ENCODE measurements around the gene CHMP5. TPM values are rescaled to one million over a fixed set of nuclear protein-coding genes. Genes with fewer than 3 reads are reported as not detected.

The CHMP5 gene
- total RNA-seq, 1 donor from 2014 or later: 97.4 TPM

GRCh38 chr9:33273266-33273971 lies 8.6 kb downstream of the CHMP5 start:
- DNase-seq (ENCODE audit: low read depth): peak; percentile 66

- no peak for DNase-seq (ENCODE audit: low read depth)
These were observed 9.1 kb downstream of the CHMP5 start for GRCh38 chr9:33273972-33274328.

DNA sequence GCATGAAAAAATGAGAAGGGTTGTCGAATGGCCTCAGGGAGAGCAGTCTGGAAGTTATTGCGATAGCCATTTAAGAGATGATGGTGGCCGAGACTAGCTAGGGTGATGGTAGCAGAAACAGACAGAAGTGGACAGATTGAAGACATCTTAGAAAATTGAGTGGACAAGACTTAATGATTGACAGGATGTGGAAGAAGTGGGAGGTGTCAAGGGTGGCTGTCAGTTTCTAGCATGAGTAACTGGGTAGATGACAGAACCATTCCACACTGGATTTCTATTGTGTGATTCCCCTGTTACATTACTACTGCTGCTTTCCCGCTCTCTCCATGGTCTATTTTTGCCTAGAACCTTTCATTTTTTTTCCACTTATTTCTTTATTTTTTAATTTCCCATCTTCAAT lies 12.6 kb downstream of the CHMP5 start:
- DNase-seq (ENCODE audit: low read depth): no peak

DNA sequence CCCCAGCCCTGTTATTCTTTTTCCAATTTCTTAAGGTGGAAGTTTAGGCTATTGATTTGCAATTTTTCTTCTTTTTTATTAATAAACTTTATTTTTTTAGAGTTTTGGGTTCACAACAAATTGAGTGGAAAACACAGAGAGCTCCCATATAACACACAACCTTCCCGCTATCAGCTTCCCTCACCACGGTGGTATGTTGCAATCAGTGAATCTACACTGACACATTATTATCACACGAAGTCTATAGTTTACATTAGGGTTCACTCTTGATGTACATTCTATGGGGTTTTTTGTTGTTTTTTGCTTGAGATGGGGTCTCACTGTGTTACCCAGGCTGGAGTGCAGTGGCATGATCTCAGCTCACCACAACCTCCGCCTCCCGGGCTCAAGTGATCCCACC lies 20.7 kb downstream of the CHMP5 start:
- no peak for DNase-seq (ENCODE audit: low read depth)

DNA sequence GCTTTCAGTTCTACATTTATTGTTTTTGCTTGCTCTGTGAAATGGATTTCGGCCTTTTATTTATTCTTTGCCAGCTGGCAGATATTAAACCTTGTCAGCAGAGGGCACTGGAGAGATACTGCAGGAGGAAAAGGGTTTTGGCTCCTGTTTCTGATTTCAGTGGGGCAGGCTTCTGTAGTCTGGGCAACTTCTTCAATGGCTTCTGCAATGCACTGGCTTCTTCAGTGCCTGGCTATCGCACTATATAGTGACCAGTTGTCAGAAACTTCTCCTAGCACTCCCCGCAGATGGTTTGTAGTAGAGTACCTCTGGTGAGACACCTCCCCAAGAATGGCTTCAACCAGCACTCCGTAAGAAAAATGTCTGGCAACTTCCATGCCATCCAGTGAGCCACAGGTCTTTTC lies 22.2 kb downstream of the CHMP5 start:
- DNase-seq (ENCODE audit: low read depth): peak; percentile 81

GRCh38 chr9:33288235-33288634 lies 23.4 kb downstream of the CHMP5 start:
- DNase-seq (ENCODE audit: low read depth): no peak

DNA sequence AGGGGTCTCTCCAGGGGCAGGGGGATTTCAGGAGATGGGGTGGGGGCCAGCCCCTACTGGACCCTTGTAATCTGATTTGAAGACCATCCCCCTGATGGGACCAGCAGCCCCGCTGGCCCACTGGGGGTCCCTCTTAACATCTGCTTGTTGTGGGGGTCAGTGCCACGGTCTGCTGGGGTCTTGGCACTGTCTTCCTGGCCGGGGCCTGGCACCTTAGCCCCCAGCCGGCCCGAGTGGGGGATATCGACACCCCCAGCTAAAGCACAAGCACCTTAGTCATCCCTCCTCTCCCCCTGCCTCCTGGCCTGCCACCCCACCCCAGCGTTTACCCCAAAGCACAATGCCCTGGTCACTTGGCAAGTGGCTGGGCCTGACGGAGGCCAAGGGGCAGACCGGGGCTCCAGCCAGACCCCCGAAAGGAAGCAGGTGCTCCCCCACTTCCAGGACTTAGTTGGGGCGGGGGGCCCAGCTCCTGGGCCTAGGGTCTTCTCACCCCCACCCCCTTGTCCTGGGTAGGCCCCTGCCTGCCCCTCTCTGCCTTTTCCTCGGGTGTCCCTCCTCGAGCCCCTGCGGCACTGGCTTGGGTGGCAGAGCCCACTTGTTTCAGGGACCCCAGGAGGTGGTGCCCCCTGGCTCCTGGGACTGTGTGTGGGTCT lies 24.1 kb downstream of the CHMP5 start:
- DNase-seq (ENCODE audit: low read depth): no peak

- peak; percentile 32 for DNase-seq (ENCODE audit: low read depth)
These were observed 24.6 kb downstream of the CHMP5 start for GRCh38 chr9:33289496-33289895.

DNA sequence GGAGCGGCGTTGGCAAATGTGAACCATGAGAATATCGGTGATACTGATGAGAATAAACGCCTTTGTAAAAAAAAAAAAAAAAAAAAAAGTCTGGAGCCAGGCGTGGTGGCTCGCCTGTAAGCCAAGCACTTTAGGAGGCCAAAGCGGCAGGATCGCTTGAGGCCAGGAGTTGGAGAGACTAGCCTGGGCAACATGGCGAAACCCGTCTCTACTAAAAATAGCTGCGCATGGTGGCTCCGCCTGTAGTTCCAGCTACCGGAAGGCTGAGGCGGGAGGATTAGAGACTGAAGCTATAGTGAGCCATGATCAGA lies 25.0 kb downstream of the CHMP5 start:
- no peak for DNase-seq (ENCODE audit: low read depth)

- DNase-seq (ENCODE audit: low read depth): peak; percentile 99
These were observed 25.6 kb downstream of the CHMP5 start, which contains the start of gene NFX1 for GRCh38 chr9:33290247-33291030. NFX1 (plus strand) TSS chr9:33290516; CDS start chr9:33290573, 57 bp downstream.

- no peak for DNase-seq (ENCODE audit: low read depth)
These were observed 26.2 kb downstream of the CHMP5 start for GRCh38 chr9:33291031-33291397.

DNA sequence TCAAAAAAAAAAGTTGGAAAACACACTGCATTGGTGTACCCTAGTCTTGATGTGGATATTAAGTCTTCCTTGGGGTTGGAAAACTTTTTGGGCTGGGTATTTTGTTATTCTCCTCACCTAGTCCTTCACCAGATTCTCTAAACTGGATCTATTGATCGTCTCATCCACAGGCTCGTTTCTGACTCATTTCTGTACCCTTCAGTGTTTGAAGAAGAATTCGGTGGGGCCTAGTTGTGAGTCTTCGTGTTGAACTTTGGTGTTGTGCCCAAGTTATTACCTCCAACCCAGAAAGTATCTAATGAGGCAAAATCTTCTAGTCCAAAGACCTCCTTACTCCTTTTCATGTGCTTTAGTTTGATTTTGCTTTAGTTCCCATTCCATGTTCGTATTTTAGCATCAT lies 27.1 kb downstream of the CHMP5 start:
- DNase-seq (ENCODE audit: low read depth): no peak

DNA sequence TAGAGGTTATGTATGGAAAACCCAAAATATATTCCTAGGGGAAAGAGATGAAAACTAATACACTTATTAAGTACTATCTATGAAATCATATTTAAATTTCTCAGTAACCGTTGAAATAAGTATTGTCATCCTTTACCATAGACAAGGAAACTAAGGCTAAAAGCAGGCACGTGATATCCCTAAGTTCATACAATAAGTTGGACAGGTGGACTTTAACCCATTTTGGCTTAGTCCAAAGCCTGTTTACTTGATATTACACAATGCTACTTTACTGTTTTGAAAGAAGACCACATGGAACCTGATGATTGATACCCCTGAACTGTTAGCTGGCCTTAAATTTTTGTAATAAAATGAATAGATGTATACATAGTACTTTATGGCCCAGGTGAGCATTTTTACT lies 28.9 kb downstream of the CHMP5 start:
- no peak for DNase-seq (ENCODE audit: low read depth)

GRCh38 chr9:33294670-33295432 lies 30.0 kb downstream of the CHMP5 start:
- no peak for DNase-seq (ENCODE audit: low read depth)

DNA sequence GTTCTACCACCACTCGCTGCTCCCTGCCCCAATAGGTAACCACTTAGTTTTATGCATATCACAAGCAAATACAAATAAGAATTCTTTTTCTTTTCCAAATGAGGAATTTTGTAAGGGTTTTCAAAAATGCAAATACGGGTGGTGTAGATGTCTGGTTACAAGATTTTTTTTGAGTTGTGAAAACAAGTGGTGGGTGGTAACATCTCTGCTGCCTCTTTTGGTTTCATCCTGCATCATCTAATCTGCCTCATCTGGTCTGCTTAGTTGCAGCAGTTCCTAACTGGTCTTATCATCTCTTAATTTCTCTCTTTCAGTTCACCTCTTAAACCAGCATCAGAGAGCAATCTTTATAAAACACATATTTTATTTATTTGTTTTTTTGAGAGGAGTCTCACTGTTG lies 30.7 kb downstream of the CHMP5 start:
- DNase-seq (ENCODE audit: low read depth): no peak

DNA sequence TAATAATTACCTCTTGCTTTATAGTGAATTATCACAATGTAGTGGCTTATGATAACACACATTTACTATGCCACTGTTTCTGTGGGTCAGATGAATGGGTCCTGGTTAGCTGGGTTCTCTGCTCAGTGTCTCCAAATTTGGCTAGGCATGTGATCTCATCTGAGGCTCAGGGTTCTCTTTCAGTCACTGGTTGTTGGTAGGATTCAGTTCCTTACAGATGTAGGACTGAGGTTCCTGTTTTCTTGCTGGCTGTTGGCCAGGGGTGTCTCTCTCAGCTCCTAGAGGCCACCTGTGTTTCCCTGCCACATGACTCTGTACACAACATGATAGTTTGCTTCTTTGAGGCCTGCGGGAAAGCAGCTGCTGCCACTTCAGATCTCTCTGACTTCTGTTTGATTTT lies 32.6 kb downstream of the CHMP5 start:
- peak; percentile 91 for DNase-seq (ENCODE audit: low read depth)

GRCh38 chr9:33300546-33300945 lies 35.7 kb downstream of the CHMP5 start:
- peak; percentile 41 for DNase-seq (ENCODE audit: low read depth)

DNA sequence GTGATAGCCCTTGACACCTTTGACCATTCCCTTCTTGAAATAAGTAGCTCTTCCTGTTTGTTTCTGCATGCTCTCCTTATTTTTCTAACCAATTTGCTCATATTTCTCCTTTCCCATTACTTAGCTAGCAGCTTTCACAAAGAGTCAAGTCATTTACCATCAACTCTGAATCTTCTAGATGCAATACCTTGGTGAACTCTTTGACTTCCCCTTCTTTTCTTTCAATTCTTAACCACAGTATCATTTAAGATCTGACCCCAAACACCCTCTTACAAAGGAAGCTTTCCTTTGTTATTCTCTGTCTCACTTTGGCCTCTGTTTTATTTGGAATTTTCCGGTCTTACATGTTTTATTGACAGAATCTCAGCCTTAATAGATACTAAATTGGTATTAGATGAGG lies 39.5 kb downstream of the CHMP5 start:
- DNase-seq (ENCODE audit: low read depth): no peak

GRCh38 chr9:33306037-33306436 lies 41.2 kb downstream of the CHMP5 start:
- no peak for DNase-seq (ENCODE audit: low read depth)

DNA sequence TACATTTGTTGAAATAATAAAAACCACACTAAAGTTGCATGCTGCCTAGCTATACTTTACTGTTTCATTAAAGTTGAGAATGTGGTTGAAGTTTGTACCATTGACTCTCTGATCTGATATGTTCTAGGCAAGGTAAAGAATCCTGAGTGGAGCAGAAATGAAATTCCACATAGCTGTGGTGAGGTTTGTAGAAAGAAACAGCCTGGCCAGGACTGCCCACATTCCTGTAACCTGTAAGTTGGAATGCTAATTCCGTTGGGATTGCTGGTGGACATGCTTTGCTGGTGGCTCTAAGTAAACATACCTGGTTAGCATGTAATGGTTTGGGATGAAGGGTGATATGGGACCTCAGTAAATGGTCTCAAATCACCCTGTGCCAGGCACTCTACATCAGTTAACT lies 42.2 kb downstream of the CHMP5 start:
- DNase-seq (ENCODE audit: low read depth): no peak

GRCh38 chr9:33309903-33310302 lies 45.1 kb downstream of the CHMP5 start:
- no peak for DNase-seq (ENCODE audit: low read depth)

GRCh38 chr9:33310748-33311147 lies 45.9 kb downstream of the CHMP5 start:
- no peak for DNase-seq (ENCODE audit: low read depth)
